MCF 10A (cell line): ENCODE data around the gene PLEKHG3. TPM values are rescaled to one million over a fixed set of nuclear protein-coding genes. Genes with fewer than 3 reads are reported as not detected.

Source experiments
- BruUV-seq: library from RNA; stranded (reverse); fragments of 400-500 nt; replicated peaks from 2 replicates; lab custom pipeline; 2021; lab: Mats Ljungman, UMichigan
- CTCF ChIA-PET: fragments of 300-600 bp; sonication (Branson Sonifier 250); formaldehyde crosslinking; extraction: SDS; loops from one replicate; lab custom pipeline; 2021; ENCODE audit warnings: antibody characterized with exemption, inconsistent platforms; lab: Yijun Ruan, JAX
- POLR2A ChIA-PET: fragments of 300-600, 350-650 bp; sonication (Branson Sonifier 250); formaldehyde crosslinking; extraction: SDS; loops from one replicate; lab custom pipeline; 2020; ENCODE audit warnings: antibody characterized with exemption, inconsistent platforms; lab: Yijun Ruan, JAX
- DNase-seq: peaks from one replicate; pipeline ENCODE4 v3.0.0-alpha.2; 2018; ENCODE audit not compliant: unreplicated experiment
- H3K27ac Mint-ChIP-seq: one replicate; pipeline ENCODE4 v1.8.0; 2022; ENCODE audit warnings: mild to moderate bottlenecking, low read depth, mixed read lengths; ENCODE audit not compliant: unreplicated experiment
- H3K27me3 Mint-ChIP-seq: one replicate; pipeline ENCODE4 v1.8.0; 2022; ENCODE audit warnings: mixed read lengths; ENCODE audit not compliant: insufficient read depth, unreplicated experiment
- H3K36me3 Mint-ChIP-seq: one replicate; pipeline ENCODE4 v1.8.0; 2022; ENCODE audit warnings: mild to moderate bottlenecking, moderate library complexity, mixed read lengths; ENCODE audit not compliant: insufficient read depth, unreplicated experiment
- H3K4me1 Mint-ChIP-seq: one replicate; pipeline ENCODE4 v1.8.0; 2022; ENCODE audit warnings: mixed read lengths; ENCODE audit not compliant: insufficient read depth, unreplicated experiment
- H3K4me3 Mint-ChIP-seq: one replicate; pipeline ENCODE4 v1.8.0; 2022; ENCODE audit warnings: mild to moderate bottlenecking, moderate library complexity, mixed read lengths; ENCODE audit not compliant: unreplicated experiment
- H3K9me3 Mint-ChIP-seq: one replicate; pipeline ENCODE4 v1.8.0; 2022; ENCODE audit warnings: mixed read lengths; ENCODE audit not compliant: unreplicated experiment
- intact Hi-C: fragments of 100-400 bp; cut with micrococcal nuclease; formaldehyde crosslinking; loops from 2 replicates; pipeline ENCODE4 v1.14.1; 2022
- total RNA-seq: library from RNA; stranded (reverse); gene quantifications from 2 replicates; pipeline ENCODE4 v1.2.3, GENCODE V29; 2022
- TF ChIP-seq, protein P1 (sequence below): fragments of 200-600 bp; IDR thresholded peaks from one replicate; pipeline ENCODE4 v1.8.0; 2022; ENCODE audit warnings: antibody characterized with exemption, mild to moderate bottlenecking; ENCODE audit not compliant: unreplicated experiment

PLEKHG3 gene
- total RNA-seq, 1 experiment from 2014 or later = 72.8 TPM

- Mint-ChIP-seq H3K27me3 (no peaks in the 10 kb centered on the region), H3K4me3 (no peak overlapping the region), H3K36me3 (peaks cover 17% of the 10 kb centered on the region), H3K4me1 (peaks cover 48% of the 10 kb centered on the region), H3K9me3 (no peaks in the 10 kb centered on the region), H3K27ac (no peak overlapping the region)
- no peak for DNase-seq
- ChIA-PET POLR2A (interaction anchor here (1.1 to 5.2 kb wide), 4 partner anchors 29 to 85 kb away, joined by 4 to 33 read pairs (median 13); partner anchors contain the start of gene PLEKHG3), CTCF (no interaction called here)
- TF ChIP-seq, protein P1, sequence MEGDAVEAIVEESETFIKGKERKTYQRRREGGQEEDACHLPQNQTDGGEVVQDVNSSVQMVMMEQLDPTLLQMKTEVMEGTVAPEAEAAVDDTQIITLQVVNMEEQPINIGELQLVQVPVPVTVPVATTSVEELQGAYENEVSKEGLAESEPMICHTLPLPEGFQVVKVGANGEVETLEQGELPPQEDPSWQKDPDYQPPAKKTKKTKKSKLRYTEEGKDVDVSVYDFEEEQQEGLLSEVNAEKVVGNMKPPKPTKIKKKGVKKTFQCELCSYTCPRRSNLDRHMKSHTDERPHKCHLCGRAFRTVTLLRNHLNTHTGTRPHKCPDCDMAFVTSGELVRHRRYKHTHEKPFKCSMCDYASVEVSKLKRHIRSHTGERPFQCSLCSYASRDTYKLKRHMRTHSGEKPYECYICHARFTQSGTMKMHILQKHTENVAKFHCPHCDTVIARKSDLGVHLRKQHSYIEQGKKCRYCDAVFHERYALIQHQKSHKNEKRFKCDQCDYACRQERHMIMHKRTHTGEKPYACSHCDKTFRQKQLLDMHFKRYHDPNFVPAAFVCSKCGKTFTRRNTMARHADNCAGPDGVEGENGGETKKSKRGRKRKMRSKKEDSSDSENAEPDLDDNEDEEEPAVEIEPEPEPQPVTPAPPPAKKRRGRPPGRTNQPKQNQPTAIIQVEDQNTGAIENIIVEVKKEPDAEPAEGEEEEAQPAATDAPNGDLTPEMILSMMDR = no peak
- BruUV-seq = no TSS peak
- intact Hi-C loops = loop anchor here (5.0 kb wide), 1 partner anchor 32 kb away; no protein-coding TSS in a partner anchor
Measured at GRCh38 chr14:64754685-64755084, 50.5 kb downstream of the PLEKHG3 start.

- TF ChIP-seq, protein P1 = no peak
- peak; percentile 77 for DNase-seq
- intact Hi-C loops = loop anchor here (5.0 kb wide), 1 partner anchor 34 kb away; no protein-coding TSS in a partner anchor
- CTCF ChIA-PET = interaction anchor here (0.8 to 1.9 kb wide), 3 partner anchors 75 to 84 kb away, joined by 3 to 5 read pairs (median 4); no protein-coding TSS in a partner anchor
- no peaks in the 10 kb centered on the region for H3K9me3 Mint-ChIP-seq
- peaks cover 59% of the 10 kb centered on the region for H3K4me1 Mint-ChIP-seq
- POLR2A ChIA-PET = interaction anchor here (0.6 to 5.2 kb wide), 12 partner anchors 9 to 253 kb away, joined by 3 to 33 read pairs (median 4); partner anchors contain the start of gene PLEKHG3
- H3K36me3 Mint-ChIP-seq = peaks cover 11% of the 10 kb centered on the region
- H3K27ac Mint-ChIP-seq = peak overlapping the region; percentile 24
- BruUV-seq = no TSS peak
- H3K4me3 Mint-ChIP-seq = no peak overlapping the region
- H3K27me3 Mint-ChIP-seq = no peaks in the 10 kb centered on the region
Measured at GRCh38 chr14:64755781-64756221, 51.6 kb downstream of the PLEKHG3 start.

- Mint-ChIP-seq H3K4me1 (peaks cover 68% of the 10 kb centered on the region), H3K27ac (no peak overlapping the region), H3K36me3 (peaks cover 15% of the 10 kb centered on the region), H3K4me3 (no peak overlapping the region), H3K9me3 (no peaks in the 10 kb centered on the region), H3K27me3 (no peaks in the 10 kb centered on the region)
- POLR2A ChIA-PET = interaction anchor here (0.6 to 5.2 kb wide), 11 partner anchors 8 to 157 kb away, joined by 3 to 33 read pairs (median 4); partner anchors contain the start of genes CHURC1 and PLEKHG3
- CTCF ChIA-PET = interaction anchor here (0.8 to 1.9 kb wide), 4 partner anchors 8 to 85 kb away, joined by 3 to 5 read pairs (median 4); no protein-coding TSS in a partner anchor
- no peak for DNase-seq
- intact Hi-C loops = loop anchor here (5.0 kb wide), 1 partner anchor 34 kb away; no protein-coding TSS in a partner anchor
- TF ChIP-seq, protein P1 = no peak
- no TSS peak for BruUV-seq
Measured at GRCh38 chr14:64756712-64757111, 52.5 kb downstream of the PLEKHG3 start.

DNA sequence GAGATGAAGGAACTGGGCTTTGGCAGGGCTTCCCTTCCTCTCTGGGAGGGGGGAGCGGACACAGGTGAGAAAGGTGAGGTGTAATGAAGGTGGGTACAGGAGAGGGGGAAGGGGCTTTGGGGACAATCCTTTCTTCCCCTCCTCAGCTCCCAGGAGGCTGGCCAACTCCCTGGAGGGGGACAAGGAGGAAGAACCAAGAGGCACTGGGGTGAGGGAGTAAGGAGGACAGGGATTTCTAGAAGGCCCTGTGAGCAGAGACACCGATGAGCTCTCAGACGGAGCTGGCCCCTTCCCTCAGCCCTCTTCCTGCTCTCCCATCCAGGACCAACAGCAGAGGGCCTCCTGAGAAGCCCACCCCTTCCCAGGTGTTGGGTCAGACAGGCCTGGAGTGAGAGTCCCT, 53.4 kb downstream of the PLEKHG3 start:
- no TSS peak for BruUV-seq
- no peak for DNase-seq
- Mint-ChIP-seq H3K4me1 (peaks cover 77% of the 10 kb centered on the region), H3K27me3 (no peaks in the 10 kb centered on the region), H3K9me3 (no peaks in the 10 kb centered on the region), H3K27ac (peak overlapping the region; percentile 47), H3K4me3 (no peak overlapping the region), H3K36me3 (peaks cover 13% of the 10 kb centered on the region)
- CTCF ChIA-PET = interaction anchor here (1.0 to 5.5 kb wide), 3 partner anchors 8 to 225 kb away, joined by 3 to 42 read pairs (median 5); no protein-coding TSS in a partner anchor
- TF ChIP-seq, protein P1 = no peak
- POLR2A ChIA-PET = interaction anchor here (1.3 to 5.2 kb wide), 4 partner anchors 45 to 85 kb away, joined by 4 to 33 read pairs (median 13); partner anchors contain the start of gene PLEKHG3
- intact Hi-C loops = loop anchor here (5.0 kb wide), 1 partner anchor 35 kb away; no protein-coding TSS in a partner anchor
